Activated naive CD4-positive, alpha-beta T cell treated with anti-CD3 and anti-CD28 coated beads, Interleukin-2, amount 50 U/mL, for 72 hours (primary cell): Measurements from ENCODE around the gene CTSA. TPM values are rescaled to one million over a fixed set of nuclear protein-coding genes. Genes with fewer than 3 reads are reported as not detected.
"Not testable (repeated sequence)": the region's sequence is repeated elsewhere in the genome, so short reads cannot be mapped to it uniquely, and the experiment has no call there.

ENCODE experiments used
- ATAC-seq, 2 donors: fragments of 150-1000 bp; cut with Tn5 transposase; 2 replicates each; pipeline ENCODE4 v1.10.0; 2021; ENCODE audit warnings: mild to moderate bottlenecking in 2 of 2, moderate library complexity in 2 of 2
- DNase-seq, 2 donors: peaks; one replicate each; pipeline ENCODE4 v3.0.0; 2021 to 2022; ENCODE audit warnings: low spot score in 2 of 2
- H3K27ac Mint-ChIP-seq, 2 donors: one replicate each; pipeline ENCODE4 v1.8.0; 2022; ENCODE audit warnings: mild to moderate bottlenecking in 2 of 2, mixed read lengths in 2 of 2
- H3K36me3 Mint-ChIP-seq, 2 donors: one replicate each; pipeline ENCODE4 v1.8.0; 2022; ENCODE audit warnings: mixed read lengths in 2 of 2
- H3K9me3 Mint-ChIP-seq, 2 donors: one replicate each; pipeline ENCODE4 v1.8.0; 2022; ENCODE audit warnings: mixed read lengths in 2 of 2
- total RNA-seq, 2 donors: library from RNA; stranded (reverse); gene quantifications; one replicate each; pipeline ENCODE4 v1.2.3, GENCODE V29; 2022

The CTSA gene
- total RNA-seq, 2 donors from 2014 or later, result 55.6 to 98.5 TPM

GRCh38 chr20:45886590-45887345 is 4.4 kb upstream of the CTSA start:
- DNase-seq (no peak), ATAC-seq (no peak)
- H3K27ac Mint-ChIP-seq, result no peak overlapping the region
- no peaks in the 10 kb centered on the region for H3K9me3 Mint-ChIP-seq
- peaks cover 16 to 17% of the 10 kb centered on the region in 2 donors for H3K36me3 Mint-ChIP-seq

GRCh38 chr20:45887346-45887715 is 3.8 kb upstream of the CTSA start, which contains the start of gene SPATA25:
Gene SPATA25, minus strand, starts transcription at chr20:45887622. Its CDS starts 32 bp downstream, at chr20:45887590.
- ATAC-seq, result no peak
- no peak for DNase-seq
- Mint-ChIP-seq H3K36me3 (peaks cover 13 to 15% of the 10 kb centered on the region in 2 donors), H3K9me3 (no peaks in the 10 kb centered on the region), H3K27ac (no peak within 1 kb of the TSS)

- DNase-seq (no peak), ATAC-seq (no peak)
- Mint-ChIP-seq H3K36me3 (peaks cover 0 to 2% of the 10 kb centered on the region in 2 donors), H3K27ac (no peak overlapping the region), H3K9me3 (no peaks in the 10 kb centered on the region)
Measured at GRCh38 chr20:45888681-45889080, 2.5 kb upstream of the CTSA start.

GRCh38 chr20:45890077-45890984 is 804 bp upstream of the CTSA start:
- Mint-ChIP-seq H3K27ac (peak overlapping the region; percentile 91 to 93), H3K36me3 (peaks cover 0 to 8% of the 10 kb centered on the region in 2 donors), H3K9me3 (no peaks in the 10 kb centered on the region)
- DNase-seq (peak in 1 of 2 donors; percentile 60), ATAC-seq (peak; percentile 15 to 62)

GRCh38 chr20:45892049-45892825 is 1.1 kb downstream of the CTSA start:
- Mint-ChIP-seq H3K27ac (peak overlapping the region; percentile 85 to 91), H3K9me3 (no peaks in the 10 kb centered on the region), H3K36me3 (peaks cover 0 to 8% of the 10 kb centered on the region in 2 donors)
- no peak for DNase-seq
- ATAC-seq, result no peak

- peaks cover 0 to 8% of the 10 kb centered on the region in 2 donors for H3K36me3 Mint-ChIP-seq
- DNase-seq (no peak), ATAC-seq (peak in 1 of 2 donors; percentile 46)
- H3K27ac Mint-ChIP-seq, result peak overlapping the region; percentile 9 to 91
- H3K9me3 Mint-ChIP-seq, result no peaks in the 10 kb centered on the region
Measured at GRCh38 chr20:45892828-45893500, 1.8 kb downstream of the CTSA start.

GRCh38 chr20:45893831-45894230 is 2.7 kb downstream of the CTSA start:
- H3K27ac Mint-ChIP-seq, result no peak overlapping the region
- H3K36me3 Mint-ChIP-seq, result peaks cover 0 to 8% of the 10 kb centered on the region in 2 donors
- ATAC-seq (no peak), DNase-seq (no peak)
- H3K9me3 Mint-ChIP-seq, result no peaks in the 10 kb centered on the region

- Mint-ChIP-seq H3K36me3 (peaks cover 0 to 8% of the 10 kb centered on the region in 2 donors), H3K27ac (no peak overlapping the region), H3K9me3 (no peaks in the 10 kb centered on the region)
- no peak for ATAC-seq
- DNase-seq, result no peak
Measured at GRCh38 chr20:45894797-45895196, 3.7 kb downstream of the CTSA start.

GRCh38 chr20:45896641-45897161 is 5.6 kb downstream of the CTSA start:
- ATAC-seq, result no peak
- Mint-ChIP-seq H3K27ac (no peak overlapping the region), H3K9me3 (no peaks in the 10 kb centered on the region)

GRCh38 chr20:45897289-45897688 is 6.2 kb downstream of the CTSA start:
- H3K27ac Mint-ChIP-seq, result peak overlapping the region in 1 of 2 donors; percentile 9

More at GRCh38 chr20:45896641-45897161, 5.6 kb downstream of the CTSA start:
- peaks cover 0 to 8% of the 10 kb centered on the region in 2 donors for H3K36me3 Mint-ChIP-seq
- no peak for DNase-seq

GRCh38 chr20:45897692-45898091 is 6.6 kb downstream of the CTSA start:
- Mint-ChIP-seq H3K36me3 (peaks cover 0 to 8% of the 10 kb centered on the region in 2 donors), H3K9me3 (no peaks in the 10 kb centered on the region), H3K27ac (no peak overlapping the region)
- ATAC-seq, result no peak
- DNase-seq, result no peak

More at GRCh38 chr20:45897289-45897688, 6.2 kb downstream of the CTSA start:
- DNase-seq, result no peak
- no peak for ATAC-seq
- Mint-ChIP-seq H3K36me3 (peaks cover 0 to 8% of the 10 kb centered on the region in 2 donors), H3K9me3 (no peaks in the 10 kb centered on the region)

- H3K9me3 Mint-ChIP-seq, result no peaks in the 10 kb centered on the region
- no peak for ATAC-seq
- DNase-seq, result no peak
- peaks cover 0 to 8% of the 10 kb centered on the region in 2 donors for H3K36me3 Mint-ChIP-seq
- no peak overlapping the region for H3K27ac Mint-ChIP-seq
Measured at GRCh38 chr20:45898285-45898684, 7.2 kb downstream of the CTSA start.

- H3K9me3 Mint-ChIP-seq, result no peaks in the 10 kb centered on the region
- ATAC-seq (peak in 1 of 2 donors; percentile 24), DNase-seq (no peak)
- peaks cover 0 to 2% of the 10 kb centered on the region in 2 donors for H3K36me3 Mint-ChIP-seq
- no peak overlapping the region for H3K27ac Mint-ChIP-seq
Measured at GRCh38 chr20:45899046-45899835, 8.1 kb downstream of the CTSA start.

- H3K36me3 Mint-ChIP-seq, H3K9me3 Mint-ChIP-seq, DNase-seq, ATAC-seq, H3K27ac Mint-ChIP-seq: not testable (repeated sequence)
Measured at GRCh38 chr20:45901332-45901731, 10.2 kb downstream of the CTSA start.

GRCh38 chr20:45902199-45902701 is 11.1 kb downstream of the CTSA start:
- no peak overlapping the region for H3K27ac Mint-ChIP-seq
- H3K9me3 Mint-ChIP-seq, result no peaks in the 10 kb centered on the region
- DNase-seq, result no peak
- ATAC-seq, result no peak
- no peaks in the 10 kb centered on the region for H3K36me3 Mint-ChIP-seq
